Transverse colon (tissue), 4 donors: ENCODE data around the gene PCSK7.

Experiments
- CTCF ChIP-seq, 5 experiments: fragments of 200-600 bp in 3 of 5; fragments of 450-650 bp in 2 of 5; sonication (generic) in 3 of 5; IDR thresholded peaks; 1 replicate in 2 of 5; 2 replicates in 3 of 5; pipeline ENCODE4 v1.5.1; 2016 to 2017; ENCODE audit warnings: antibody characterized with exemption in 5 of 5, inconsistent platforms in 3 of 5, mild to moderate bottlenecking in 2 of 5, moderate library complexity in 1 of 5
- EP300 ChIP-seq: sonication (generic); formaldehyde crosslinking; IDR thresholded peaks from one replicate; pipeline ENCODE4 v1.6.1; 2017; ENCODE audit warnings: antibody characterized with exemption, low read depth
- POLR2A ChIP-seq: fragments of 450-650 bp; IDR thresholded peaks from one replicate; pipeline ENCODE4 v1.6.1; 2016; ENCODE audit warnings: antibody characterized with exemption, mild to moderate bottlenecking, moderate library complexity
- POLR2AphosphoS5 ChIP-seq, 3 donors: sonication (generic); formaldehyde crosslinking; IDR thresholded peaks; one replicate each; pipeline ENCODE4 v1.6.1; 2016; ENCODE audit warnings: antibody characterized with exemption in 3 of 3

GRCh38 chr11:117273550-117274289 lies 41.8 kb upstream of the PCSK7 start:
- TF ChIP-seq POLR2AphosphoS5 (IDR thresholded peaks at IDR 0.05), result no peak
- no peak for TF ChIP-seq CTCF (IDR thresholded peaks at IDR 0.05)
- TF ChIP-seq POLR2A, result no peak
- no peak for TF ChIP-seq EP300
